Transverse colon (tissue), 4 donors: ENCODE data around the gene OR2V1. TPM values are rescaled to one million over a fixed set of nuclear protein-coding genes. Genes with fewer than 3 reads are reported as not detected.

ENCODE experiments used
- DNase-seq: peaks from one replicate; pipeline ENCODE4 v3.0.0-alpha.2; 2019
- H3K27ac ChIP-seq, 4 donors: fragments of 200-600 bp; sonication (generic); 2 replicates each; pipeline ENCODE4 v1.5.1; 2016 to 2018; ENCODE audit warnings: inconsistent platforms in 4 of 4
- H3K27me3 ChIP-seq: fragments of 200-600 bp; sonication (generic); 2 replicates; pipeline ENCODE4 v1.5.1; 2017; ENCODE audit warnings: inconsistent platforms
- H3K36me3 ChIP-seq, 4 donors: fragments of 200-600 bp; sonication (generic); 2 replicates each; pipeline ENCODE4 v1.5.1; 2017 to 2019; ENCODE audit warnings: inconsistent platforms in 4 of 4
- H3K4me1 ChIP-seq, 4 donors: fragments of 200-600 bp; sonication (generic); 2 replicates each; pipeline ENCODE4 v1.5.1; 2017 to 2020; ENCODE audit warnings: inconsistent platforms in 4 of 4
- H3K4me3 ChIP-seq, 4 donors: fragments of 200-600 bp; sonication (generic); 1 replicate in 1 of 4; 2 replicates in 3 of 4; pipeline versions ENCODE4 v1.5.1 to v1.6.1; 2017 to 2019; ENCODE audit warnings: inconsistent platforms in 4 of 4
- H3K9me3 ChIP-seq, 2 donors: fragments of 200-600 bp; sonication (generic); 2 replicates each; pipeline ENCODE4 v1.5.1; 2017 to 2019; ENCODE audit warnings: inconsistent platforms in 2 of 2
- CTCF ChIP-seq, 5 experiments: fragments of 200-600 bp in 3 of 5; fragments of 450-650 bp in 2 of 5; sonication (generic) in 3 of 5; IDR thresholded peaks; 1 replicate in 2 of 5; 2 replicates in 3 of 5; pipeline ENCODE4 v1.5.1; 2016 to 2017; ENCODE audit warnings: antibody characterized with exemption in 5 of 5, inconsistent platforms in 3 of 5, mild to moderate bottlenecking in 2 of 5, moderate library complexity in 1 of 5
- EP300 ChIP-seq: sonication (generic); formaldehyde crosslinking; IDR thresholded peaks from one replicate; pipeline ENCODE4 v1.6.1; 2017; ENCODE audit warnings: antibody characterized with exemption, low read depth
- POLR2A ChIP-seq: fragments of 450-650 bp; IDR thresholded peaks from one replicate; pipeline ENCODE4 v1.6.1; 2016; ENCODE audit warnings: antibody characterized with exemption, mild to moderate bottlenecking, moderate library complexity
- POLR2AphosphoS5 ChIP-seq, 3 donors: sonication (generic); formaldehyde crosslinking; IDR thresholded peaks; one replicate each; pipeline ENCODE4 v1.6.1; 2016; ENCODE audit warnings: antibody characterized with exemption in 3 of 3
- WGBS, 2 donors: methylation state at CpG; one replicate each; pipeline ENCODE4 v1.1.5; 2018; ENCODE audit warnings: low coverage in 1 of 2; 5-methylcytosine and 5-hydroxymethylcytosine counted together
- in situ Hi-C, 4 donors: fragments of 200-750 bp; cut with MboI; loops; one replicate each; pipeline versions ENCODE4 v1.15.0 to v1.15.1; 2017; ENCODE audit warnings: low sequenced_read_pairs in 3 of 4, low pct_ligation_motif_present in 1 of 4, low pct_unique_long_range_greater_than_20kb in 1 of 4
- intact Hi-C: fragments of 100-400 bp; cut with DNase I; formaldehyde crosslinking; loops from one replicate; pipeline ENCODE4 v1.15.1; 2023; ENCODE audit warnings: low total_unique reads
- total RNA-seq, 4 donors: library from RNA; depleted of rRNA; stranded (reverse); fragments of >200 nt; gene quantifications; one replicate each; pipeline ENCODE4 v1.1.0, GENCODE V29; 2016

OR2V1 gene
- total RNA-seq, 4 donors from 2014 or later: not detected

- DNase-seq: no peak
- Histone ChIP-seq H3K27ac (no peak overlapping the region), H3K36me3 (no peaks in the 10 kb centered on the region), H3K4me3 (no peak overlapping the region), H3K4me1 (no peaks in the 10 kb centered on the region), H3K27me3 (peaks cover 46% of the 10 kb centered on the region), H3K9me3 (no peaks in the 10 kb centered on the region)
- in situ Hi-C loops (no loop called here), intact Hi-C loops (no loop called here)
- WGBS, 2 donors: 66 to 75% methylated on average over 9 to 17 of the region's 17 CpGs
- TF ChIP-seq CTCF (IDR thresholded peaks at IDR 0.05) (no peak), POLR2A (no peak), EP300 (no peak), POLR2AphosphoS5 (IDR thresholded peaks at IDR 0.05) (no peak)
Measured at GRCh38 chr5:181086026-181086883, 44.7 kb downstream of the OR2V1 start.

- no peak for TF ChIP-seq EP300
- TF ChIP-seq POLR2AphosphoS5 (IDR thresholded peaks at IDR 0.05): no peak
- no peak for TF ChIP-seq POLR2A
- no peak for TF ChIP-seq CTCF (IDR thresholded peaks at IDR 0.05)
- Histone ChIP-seq H3K4me3 (no peak overlapping the region), H3K27ac (no peak overlapping the region), H3K9me3 (no peaks in the 10 kb centered on the region), H3K36me3 (no peaks in the 10 kb centered on the region), H3K4me1 (no peaks in the 10 kb centered on the region), H3K27me3 (peaks cover 46% of the 10 kb centered on the region)
- no peak for DNase-seq
- in situ Hi-C loops (no loop called here), intact Hi-C loops (no loop called here)
- WGBS, 2 donors: 58 to 75% methylated on average over 7 to 18 of the region's 18 CpGs
Measured at GRCh38 chr5:181084621-181085195, 46.3 kb downstream of the OR2V1 start.

GRCh38 chr5:181081989-181082388 lies 49.0 kb downstream of the OR2V1 start:
- H3K4me1 ChIP-seq: no peaks in the 10 kb centered on the region

More at GRCh38 chr5:181081989-181082388, 49.0 kb downstream of the OR2V1 start:
- H3K9me3 ChIP-seq: peaks cover under 1 to 2% of the 10 kb centered on the region in 2 donors
- in situ Hi-C loops: no loop called here
- DNase-seq: no peak
- intact Hi-C loops: no loop called here
- H3K36me3 ChIP-seq: no peaks in the 10 kb centered on the region
- no peak overlapping the region for H3K4me3 ChIP-seq
- no peak overlapping the region for H3K27ac ChIP-seq
- TF ChIP-seq EP300 (no peak), POLR2A (no peak), CTCF (IDR thresholded peaks at IDR 0.05) (no peak), POLR2AphosphoS5 (IDR thresholded peaks at IDR 0.05) (no peak)
- peaks cover 62% of the 10 kb centered on the region for H3K27me3 ChIP-seq
